Measurements from ENCODE around the gene ATP4B. TPM values are rescaled to one million over a fixed set of nuclear protein-coding genes. Genes with fewer than 3 reads are reported as not detected.

Gene ATP4B
- total and polyA plus RNA-seq, 2 of the 8 experiments (the other 6 are each of a cell fraction or from before 2014, with no cell fraction given) = 0.05 TPM; not detected in 1

- no peak overlapping the region for H2BK20ac ChIP-seq (ENCODE audit: low read length)
- TF ChIP-seq POLR2A (IDR thresholded peaks at IDR 0.05; ENCODE audit: control extremely low read depth in 1 of 2, low read depth in 2 of 2, low read length in 2 of 2) (no peak), RNF2 (IDR thresholded peaks at IDR 0.05; ENCODE audit: borderline replicate concordance, low read depth, low read length, missing control alignments, poor library complexity, severe bottlenecking) (no peak), FOSL1 (IDR thresholded peaks at IDR 0.05; ENCODE audit: insufficient read depth, low read depth, low read length) (no peak)
- no peaks in the 10 kb centered on the region for H3K23me2 ChIP-seq (ENCODE audit: low read depth, low read length)
- H3K4ac ChIP-seq (replicated peaks; ENCODE audit: insufficient read length, low read depth, low read length) = no peak overlapping the region
- H3K18ac ChIP-seq (ENCODE audit: extremely low read depth, low read length) = no peak overlapping the region
- H3K9me3 ChIP-seq (ENCODE audit: insufficient read depth in 2 of 2, low read depth in 1 of 2, low read length in 1 of 2) = no peaks in the 10 kb centered on the region; a peak in 1 of 4 replicates
- H3K56ac ChIP-seq (replicated peaks; ENCODE audit: insufficient read length, low read depth, low read length) = no peak overlapping the region
- H3K4me3 ChIP-seq (ENCODE audit: extremely low read depth in 1 of 4, insufficient read depth in 2 of 4, low read depth in 3 of 4, low read length in 4 of 4) = no peak overlapping the region
- no peak overlapping the region for H3K27ac ChIP-seq (ENCODE audit: low read depth, low read length)
- no peak overlapping the region for H2BK15ac ChIP-seq (ENCODE audit: low read length)
- H4K5ac ChIP-seq (ENCODE audit: insufficient read length, low read depth, low read length) = no peak overlapping the region
- no peaks in the 10 kb centered on the region for H3K27me3 ChIP-seq (replicated peaks in 1 of 4; ENCODE audit: control insufficient read depth in 3 of 4, extremely low read depth in 1 of 4, insufficient read depth in 3 of 4, low read length in 3 of 4)
- H3K79me2 ChIP-seq (ENCODE audit: control insufficient read depth in 1 of 2, insufficient read depth in 2 of 2, low read length in 2 of 2) = peaks cover 0 to 10% of the 10 kb centered on the region in 2 experiments; a peak in 2 of 4 replicates
- ChIA-PET POLR2A (ENCODE audit: partially characterized antibody) (no interaction called here), CTCF (ENCODE audit: partially characterized antibody) (no interaction called here)
- FAIRE-seq (no peak), DNase-seq (ENCODE audit: low read depth in 1 of 2, low spot score in 2 of 2) (no peak)
- no peaks in the 10 kb centered on the region for H3K4me1 ChIP-seq (replicated peaks in 1 of 4; ENCODE audit: control insufficient read depth in 3 of 4, insufficient read depth in 4 of 4, low read length in 3 of 4)
- 93% methylated on average over 35 of the region's 38 CpGs; no CpG with 5 or more reads in 1 of the 2 experiments for WGBS, 2 experiments (ENCODE audit: extremely low coverage in 1 of 2, insufficient coverage in 1 of 2, insufficient read length in 1 of 2, insufficient replicate concordance in 2 of 2, low coverage in 1 of 2, low lambda C conversion rate in 2 of 2, missing lambda C conversion rate in 1 of 2)
- H3K14ac ChIP-seq (ENCODE audit: insufficient read length) = no peak overlapping the region
- no peak overlapping the region for H3K4me2 ChIP-seq (ENCODE audit: insufficient read depth in 1 of 2, low read depth in 2 of 2, low read length in 2 of 2)
- H3K9ac ChIP-seq (replicated peaks in 1 of 4; ENCODE audit: extremely low read depth in 1 of 4, low read depth in 3 of 4, low read length in 3 of 4) = no peak overlapping the region
- no peak overlapping the region for H2BK120ac ChIP-seq (replicated peaks; ENCODE audit: low read depth, low read length)
- H2BK5ac ChIP-seq (ENCODE audit: low read depth, low read length) = no peak overlapping the region
- no peak overlapping the region for H2AFZ ChIP-seq (ENCODE audit: low read length)
- H4K20me1 ChIP-seq (replicated peaks in 1 of 2; ENCODE audit: control insufficient read depth in 1 of 2, insufficient read depth in 2 of 2, low read length in 2 of 2) = peaks cover 8 to 22% of the 10 kb centered on the region in 2 experiments
- H2BK12ac ChIP-seq (ENCODE audit: low read depth, low read length) = no peak overlapping the region
- H2AK5ac ChIP-seq (ENCODE audit: low read depth, low read length) = no peak overlapping the region
- H4K91ac ChIP-seq (replicated peaks; ENCODE audit: insufficient read length, low read length) = no peak overlapping the region
- H3K23ac ChIP-seq (ENCODE audit: insufficient read length) = no peak overlapping the region
- H3K79me1 ChIP-seq (ENCODE audit: low read depth, low read length) = peaks cover 9% of the 10 kb centered on the region
- H4K8ac ChIP-seq (ENCODE audit: extremely low read depth, insufficient read depth, low read length) = no peak overlapping the region
- peaks cover 6 to 47% (median 39%) of the 10 kb centered on the region in 4 experiments; a peak in 7 of 8 replicates for H3K36me3 ChIP-seq (ENCODE audit: control insufficient read depth in 2 of 4, insufficient read depth in 4 of 4, low read length in 3 of 4)
Observed at GRCh38 chr13:113632706-113633484, 25.1 kb downstream of the ATP4B start.

Measured in H1 (cell line).